Astrocyte (in vitro differentiated cells and primary cell): ENCODE data around the gene ADD1. TPM values are rescaled to one million over a fixed set of nuclear protein-coding genes. Genes with fewer than 3 reads are reported as not detected.
A peak's percentile ranks its signal among the peaks of the same experiment; 100 is the strongest.

Experiments used
- DNase-seq: peaks from one replicate; pipeline ENCODE4 v3.0.0-alpha.2; 2010; ENCODE audit warnings: low read depth
- FAIRE-seq: peaks from 2 replicates; lab custom pipeline; 2011; peaks lifted over from hg19 to GRCh38; lab: Jason Lieb, UNC
- H2AFZ ChIP-seq: 2 replicates; pipeline ENCODE4 v1.6.0; 2012; ENCODE audit warnings: low read depth, low read length, inconsistent platforms
- H3K27ac ChIP-seq: 2 replicates; pipeline ENCODE4 v1.5.1; 2011; ENCODE audit warnings: low read depth, low read length, inconsistent platforms
- H3K27me3 ChIP-seq: 2 replicates; pipeline ENCODE4 v1.6.0; 2011; ENCODE audit warnings: low read length, inconsistent platforms; ENCODE audit not compliant: insufficient read depth
- H3K36me3 ChIP-seq: 2 replicates; pipeline ENCODE4 v1.5.1; 2011; ENCODE audit warnings: low read length, inconsistent platforms; ENCODE audit not compliant: insufficient read depth
- H3K4me1 ChIP-seq: 2 replicates; pipeline ENCODE4 v1.5.1; 2011; ENCODE audit warnings: low read length, inconsistent platforms; ENCODE audit not compliant: insufficient read depth
- H3K4me2 ChIP-seq: 2 replicates; pipeline ENCODE4 v1.6.0; 2012; ENCODE audit warnings: low read length, inconsistent platforms
- H3K4me3 ChIP-seq: 2 replicates; pipeline ENCODE4 v1.5.1; 2011; ENCODE audit warnings: low read depth, mild to moderate bottlenecking, low read length, inconsistent platforms; ENCODE audit not compliant: insufficient read depth
- H3K79me2 ChIP-seq: 2 replicates; pipeline ENCODE4 v1.6.0; 2012; ENCODE audit warnings: mild to moderate bottlenecking, low read length, inconsistent platforms; ENCODE audit not compliant: insufficient read depth
- H3K9ac ChIP-seq: 2 replicates; pipeline ENCODE4 v1.6.0; 2012; ENCODE audit warnings: mild to moderate bottlenecking, low read length, inconsistent platforms
- H3K9me3 ChIP-seq: 2 replicates; pipeline ENCODE4 v1.5.1; 2012; ENCODE audit warnings: low read depth, mild to moderate bottlenecking, low read length, inconsistent platforms; ENCODE audit not compliant: insufficient read depth
- H4K20me1 ChIP-seq: 2 replicates; pipeline ENCODE4 v1.6.0; 2012; ENCODE audit warnings: low read length, inconsistent platforms; ENCODE audit not compliant: insufficient read depth
- H3K27ac Mint-ChIP-seq: one replicate; pipeline ENCODE4 v1.8.0; 2021; ENCODE audit warnings: mild to moderate bottlenecking, mixed read lengths; ENCODE audit not compliant: unreplicated experiment
- H3K27me3 Mint-ChIP-seq: one replicate; pipeline ENCODE4 v1.8.0; 2021; ENCODE audit warnings: low read depth, mixed read lengths; ENCODE audit not compliant: unreplicated experiment
- H3K36me3 Mint-ChIP-seq: one replicate; pipeline ENCODE4 v1.8.0; 2021; ENCODE audit warnings: low read depth, mixed read lengths; ENCODE audit not compliant: unreplicated experiment
- H3K4me1 Mint-ChIP-seq: one replicate; pipeline ENCODE4 v1.8.0; 2021; ENCODE audit warnings: low read depth, mixed read lengths; ENCODE audit not compliant: unreplicated experiment
- H3K4me3 Mint-ChIP-seq: one replicate; pipeline ENCODE4 v1.8.0; 2021; ENCODE audit warnings: mild to moderate bottlenecking, moderate library complexity, mixed read lengths; ENCODE audit not compliant: unreplicated experiment
- H3K9me3 Mint-ChIP-seq: one replicate; pipeline ENCODE4 v1.8.0; 2021; ENCODE audit warnings: mild to moderate bottlenecking, mixed read lengths; ENCODE audit not compliant: unreplicated experiment
- EZH2 ChIP-seq: IDR thresholded peaks from 2 replicates; pipeline ENCODE4 v1.6.1; 2012; ENCODE audit warnings: mild to moderate bottlenecking, low read length, inconsistent platforms; ENCODE audit not compliant: insufficient read depth
- total RNA-seq: library from RNA; stranded (reverse); gene quantifications from 2 replicates; pipeline ENCODE4 v1.2.1, GENCODE V29; 2021
- TF ChIP-seq, protein P1 (sequence below): IDR thresholded peaks from 2 replicates; pipeline ENCODE4 v1.5.1; 2011; ENCODE audit warnings: low read depth, mild to moderate bottlenecking, inconsistent platforms, low read length, moderate library complexity; ENCODE audit not compliant: insufficient read depth

The ADD1 gene
- total RNA-seq, 1 donor from 2014 or later, result 280 TPM

DNA sequence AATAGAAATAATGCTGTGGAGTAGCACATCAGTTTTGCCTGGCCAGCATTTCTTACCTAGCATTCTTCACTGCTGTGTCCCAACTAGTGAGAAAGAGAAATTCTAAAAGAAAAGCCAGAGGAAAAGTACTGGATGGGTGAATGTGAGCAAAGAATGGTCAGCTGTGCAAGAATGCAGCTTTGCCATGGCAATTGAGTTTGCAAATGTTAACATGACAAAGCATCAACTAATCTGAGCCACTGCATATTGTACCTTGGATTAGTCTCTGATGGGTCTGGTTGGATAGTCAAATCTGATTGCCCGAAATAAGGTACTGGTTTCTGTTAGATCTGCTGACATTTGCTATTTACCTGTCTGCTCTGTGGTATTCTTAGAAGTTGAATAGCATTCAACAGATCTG is 38.7 kb downstream of the ADD1 start:
- Mint-ChIP-seq H3K36me3 (peaks cover 32% of the 10 kb centered on the region), H3K9me3 (no peaks in the 10 kb centered on the region), H3K4me1 (peaks cover 11% of the 10 kb centered on the region), H3K27me3 (no peaks in the 10 kb centered on the region), H3K27ac (peak overlapping the region; percentile 75), H3K4me3 (no peak overlapping the region)
- H4K20me1 ChIP-seq, result peaks cover 44% of the 10 kb centered on the region
- no peaks in the 10 kb centered on the region for H3K27me3 ChIP-seq
- H3K9ac ChIP-seq, result peak overlapping the region; percentile 0
- FAIRE-seq, result no peak
- peaks cover 26% of the 10 kb centered on the region for H3K36me3 ChIP-seq
- DNase-seq, result no peak
- H3K4me1 ChIP-seq, result no peaks in the 10 kb centered on the region
- no peak for TF ChIP-seq EZH2
- TF ChIP-seq, protein P1, sequence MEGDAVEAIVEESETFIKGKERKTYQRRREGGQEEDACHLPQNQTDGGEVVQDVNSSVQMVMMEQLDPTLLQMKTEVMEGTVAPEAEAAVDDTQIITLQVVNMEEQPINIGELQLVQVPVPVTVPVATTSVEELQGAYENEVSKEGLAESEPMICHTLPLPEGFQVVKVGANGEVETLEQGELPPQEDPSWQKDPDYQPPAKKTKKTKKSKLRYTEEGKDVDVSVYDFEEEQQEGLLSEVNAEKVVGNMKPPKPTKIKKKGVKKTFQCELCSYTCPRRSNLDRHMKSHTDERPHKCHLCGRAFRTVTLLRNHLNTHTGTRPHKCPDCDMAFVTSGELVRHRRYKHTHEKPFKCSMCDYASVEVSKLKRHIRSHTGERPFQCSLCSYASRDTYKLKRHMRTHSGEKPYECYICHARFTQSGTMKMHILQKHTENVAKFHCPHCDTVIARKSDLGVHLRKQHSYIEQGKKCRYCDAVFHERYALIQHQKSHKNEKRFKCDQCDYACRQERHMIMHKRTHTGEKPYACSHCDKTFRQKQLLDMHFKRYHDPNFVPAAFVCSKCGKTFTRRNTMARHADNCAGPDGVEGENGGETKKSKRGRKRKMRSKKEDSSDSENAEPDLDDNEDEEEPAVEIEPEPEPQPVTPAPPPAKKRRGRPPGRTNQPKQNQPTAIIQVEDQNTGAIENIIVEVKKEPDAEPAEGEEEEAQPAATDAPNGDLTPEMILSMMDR, result no peak
- no peak overlapping the region for H3K27ac ChIP-seq
- H3K79me2 ChIP-seq, result peaks cover 48% of the 10 kb centered on the region
- H3K4me2 ChIP-seq, result no peak overlapping the region
- H3K4me3 ChIP-seq, result no peak overlapping the region
- no peaks in the 10 kb centered on the region for H3K9me3 ChIP-seq
- H2AFZ ChIP-seq, result no peak overlapping the region

DNA sequence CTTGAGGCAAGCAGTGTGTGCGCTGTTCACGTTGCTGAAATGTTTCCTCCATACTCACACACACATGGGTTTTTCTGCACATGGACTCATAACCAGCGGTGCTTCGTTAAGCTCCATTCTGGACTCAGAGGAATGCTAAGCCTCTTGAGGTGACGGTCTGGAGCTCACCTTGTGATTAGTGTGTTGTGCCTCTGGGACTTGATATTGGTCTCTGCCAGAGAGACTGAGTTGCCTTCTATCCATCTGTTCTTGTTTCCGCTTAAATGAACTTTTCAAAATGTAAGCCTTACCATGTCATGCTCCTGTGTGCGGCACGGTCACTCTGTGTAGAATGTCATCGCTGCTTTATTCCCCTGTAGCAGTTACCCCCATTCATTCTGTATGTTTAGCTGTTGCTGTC is 42.5 kb downstream of the ADD1 start:
- peaks cover 1% of the 10 kb centered on the region for H3K4me1 ChIP-seq
- H3K27me3 ChIP-seq, result no peaks in the 10 kb centered on the region
- Mint-ChIP-seq H3K4me1 (peaks cover 11% of the 10 kb centered on the region), H3K9me3 (no peaks in the 10 kb centered on the region), H3K36me3 (peaks cover 16% of the 10 kb centered on the region), H3K27ac (no peak overlapping the region), H3K27me3 (no peaks in the 10 kb centered on the region), H3K4me3 (no peak overlapping the region)
- no peak overlapping the region for H3K4me2 ChIP-seq
- no peaks in the 10 kb centered on the region for H3K9me3 ChIP-seq
- FAIRE-seq (no peak), DNase-seq (no peak)
- no peak overlapping the region for H3K27ac ChIP-seq
- no peak overlapping the region for H3K4me3 ChIP-seq
- H3K36me3 ChIP-seq, result peaks cover 24% of the 10 kb centered on the region
- peaks cover 35% of the 10 kb centered on the region for H3K79me2 ChIP-seq
- peaks cover 25% of the 10 kb centered on the region for H4K20me1 ChIP-seq
- H2AFZ ChIP-seq, result no peak overlapping the region
- H3K9ac ChIP-seq, result no peak overlapping the region
- TF ChIP-seq, protein P1, result no peak
- TF ChIP-seq EZH2, result no peak

DNA sequence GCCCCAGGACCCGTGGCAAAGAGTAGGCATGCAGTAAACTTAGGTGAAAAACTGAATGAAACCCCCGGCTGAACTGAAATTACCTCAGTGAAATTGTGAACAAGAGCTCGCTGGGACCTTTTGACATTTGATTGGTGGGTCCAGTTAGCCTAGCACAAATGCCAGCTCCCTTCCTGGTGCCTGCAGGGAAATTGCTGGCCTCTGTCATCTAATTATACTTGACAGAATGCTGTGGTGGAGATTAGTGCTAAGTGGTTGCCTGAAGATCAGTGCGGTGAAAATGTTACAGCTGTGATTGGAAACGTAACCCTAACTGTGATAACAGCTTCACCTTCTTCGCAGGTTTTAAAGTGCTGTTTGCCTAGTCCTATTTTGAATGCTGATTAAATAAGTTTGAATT is 43.0 kb downstream of the ADD1 start:
- no peak overlapping the region for H2AFZ ChIP-seq
- TF ChIP-seq, protein P1, result no peak
- TF ChIP-seq EZH2, result no peak
- no peaks in the 10 kb centered on the region for H3K27me3 ChIP-seq
- H3K4me3 ChIP-seq, result no peak overlapping the region
- no peak overlapping the region for H3K4me3 Mint-ChIP-seq
- DNase-seq, result no peak
- H3K4me2 ChIP-seq, result no peak overlapping the region
- H3K9me3 Mint-ChIP-seq, result no peaks in the 10 kb centered on the region
- peaks cover 39% of the 10 kb centered on the region for H3K79me2 ChIP-seq
- no peak overlapping the region for H3K27ac Mint-ChIP-seq
- FAIRE-seq, result no peak
- peaks cover 10% of the 10 kb centered on the region for H3K4me1 Mint-ChIP-seq
- H3K9ac ChIP-seq, result no peak overlapping the region
- H3K27me3 Mint-ChIP-seq, result no peaks in the 10 kb centered on the region
- H3K36me3 ChIP-seq, result peaks cover 24% of the 10 kb centered on the region
- peaks cover 28% of the 10 kb centered on the region for H4K20me1 ChIP-seq
- H3K36me3 Mint-ChIP-seq, result peaks cover 16% of the 10 kb centered on the region
- no peaks in the 10 kb centered on the region for H3K9me3 ChIP-seq
- H3K4me1 ChIP-seq, result peaks cover 6% of the 10 kb centered on the region
- no peak overlapping the region for H3K27ac ChIP-seq
